Body of pancreas (tissue), 4 donors: ENCODE measurements around the gene FRAS1.

ENCODE experiments used
- POLR2A ChIP-seq, 3 donors: fragments of 450-650 bp; IDR thresholded peaks; one replicate each; pipeline ENCODE4 v1.6.1; 2016; ENCODE audit warnings: antibody characterized with exemption in 3 of 3, mild to moderate bottlenecking in 2 of 3
- TF ChIP-seq, protein P1 (sequence below), 7 experiments: fragments of 450-650 bp in 4 of 7; fragments of 200-600 bp in 3 of 7; sonication (generic) in 3 of 7; IDR thresholded peaks; one replicate each; pipeline ENCODE4 v1.5.1; 2016 to 2019; ENCODE audit warnings: antibody characterized with exemption in 7 of 7

DNA sequence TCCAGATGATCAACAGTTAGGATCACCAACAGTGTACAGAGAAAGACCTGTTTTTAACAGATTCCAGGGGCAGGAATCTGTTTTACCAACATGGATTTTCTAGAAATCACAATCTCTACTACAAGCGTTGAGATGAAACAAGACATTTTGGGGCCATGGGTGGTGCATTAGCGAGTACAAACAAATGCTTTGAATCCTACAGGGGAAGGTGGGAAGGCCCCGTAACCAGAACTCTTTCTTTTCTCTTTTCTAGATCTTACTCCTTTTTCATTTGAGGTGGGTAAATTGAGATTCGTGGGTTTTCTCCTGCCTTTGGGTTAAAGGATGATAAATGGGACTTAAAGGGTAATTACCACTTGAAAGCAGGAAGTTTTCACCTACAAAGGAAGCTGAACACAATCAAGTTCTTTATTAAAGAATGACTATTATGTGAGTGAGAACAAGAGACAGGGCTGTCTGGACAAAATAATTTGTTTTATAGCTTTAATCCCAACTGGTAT, 304.5 kb downstream of the FRAS1 start:
- TF ChIP-seq, protein P1, sequence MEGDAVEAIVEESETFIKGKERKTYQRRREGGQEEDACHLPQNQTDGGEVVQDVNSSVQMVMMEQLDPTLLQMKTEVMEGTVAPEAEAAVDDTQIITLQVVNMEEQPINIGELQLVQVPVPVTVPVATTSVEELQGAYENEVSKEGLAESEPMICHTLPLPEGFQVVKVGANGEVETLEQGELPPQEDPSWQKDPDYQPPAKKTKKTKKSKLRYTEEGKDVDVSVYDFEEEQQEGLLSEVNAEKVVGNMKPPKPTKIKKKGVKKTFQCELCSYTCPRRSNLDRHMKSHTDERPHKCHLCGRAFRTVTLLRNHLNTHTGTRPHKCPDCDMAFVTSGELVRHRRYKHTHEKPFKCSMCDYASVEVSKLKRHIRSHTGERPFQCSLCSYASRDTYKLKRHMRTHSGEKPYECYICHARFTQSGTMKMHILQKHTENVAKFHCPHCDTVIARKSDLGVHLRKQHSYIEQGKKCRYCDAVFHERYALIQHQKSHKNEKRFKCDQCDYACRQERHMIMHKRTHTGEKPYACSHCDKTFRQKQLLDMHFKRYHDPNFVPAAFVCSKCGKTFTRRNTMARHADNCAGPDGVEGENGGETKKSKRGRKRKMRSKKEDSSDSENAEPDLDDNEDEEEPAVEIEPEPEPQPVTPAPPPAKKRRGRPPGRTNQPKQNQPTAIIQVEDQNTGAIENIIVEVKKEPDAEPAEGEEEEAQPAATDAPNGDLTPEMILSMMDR (IDR thresholded peaks at IDR 0.05), result no peak
- no peak for TF ChIP-seq POLR2A (IDR thresholded peaks at IDR 0.05)
